ENCODE measurements around the gene PPM1J.

DNA sequence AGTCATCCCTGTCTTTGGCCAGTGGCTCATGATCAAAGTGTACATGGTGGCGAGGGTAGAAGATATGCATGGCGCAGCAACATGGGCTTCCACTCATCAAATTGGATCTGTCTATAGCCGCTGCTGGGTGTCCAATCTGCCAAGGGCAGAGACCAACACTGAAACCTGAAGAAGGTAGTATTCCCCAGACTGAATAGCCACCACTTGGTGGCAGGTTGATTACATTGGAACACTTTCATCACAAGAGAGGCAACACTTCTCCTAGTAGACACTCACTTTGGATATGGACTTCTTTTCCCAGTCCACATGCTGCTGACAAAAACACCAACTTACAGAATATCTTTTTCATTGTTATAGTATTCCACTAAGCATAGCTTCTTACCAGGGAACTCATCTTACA is 22.4 kb upstream of the PPM1J start:
- no peak for TF ChIP-seq POLR2A (IDR thresholded peaks at IDR 0.05)
- TF ChIP-seq, protein P1, sequence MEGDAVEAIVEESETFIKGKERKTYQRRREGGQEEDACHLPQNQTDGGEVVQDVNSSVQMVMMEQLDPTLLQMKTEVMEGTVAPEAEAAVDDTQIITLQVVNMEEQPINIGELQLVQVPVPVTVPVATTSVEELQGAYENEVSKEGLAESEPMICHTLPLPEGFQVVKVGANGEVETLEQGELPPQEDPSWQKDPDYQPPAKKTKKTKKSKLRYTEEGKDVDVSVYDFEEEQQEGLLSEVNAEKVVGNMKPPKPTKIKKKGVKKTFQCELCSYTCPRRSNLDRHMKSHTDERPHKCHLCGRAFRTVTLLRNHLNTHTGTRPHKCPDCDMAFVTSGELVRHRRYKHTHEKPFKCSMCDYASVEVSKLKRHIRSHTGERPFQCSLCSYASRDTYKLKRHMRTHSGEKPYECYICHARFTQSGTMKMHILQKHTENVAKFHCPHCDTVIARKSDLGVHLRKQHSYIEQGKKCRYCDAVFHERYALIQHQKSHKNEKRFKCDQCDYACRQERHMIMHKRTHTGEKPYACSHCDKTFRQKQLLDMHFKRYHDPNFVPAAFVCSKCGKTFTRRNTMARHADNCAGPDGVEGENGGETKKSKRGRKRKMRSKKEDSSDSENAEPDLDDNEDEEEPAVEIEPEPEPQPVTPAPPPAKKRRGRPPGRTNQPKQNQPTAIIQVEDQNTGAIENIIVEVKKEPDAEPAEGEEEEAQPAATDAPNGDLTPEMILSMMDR (IDR thresholded peaks at IDR 0.05) = no peak

Measured in body of pancreas (tissue), 4 donors.